Skeletal muscle satellite cell (primary cell): ENCODE measurements around the gene EXOC6B.

Source experiments
- H3K27me3 ChIP-seq: 2 replicates; pipeline ENCODE4 v1.7.0; 2013; ENCODE audit warnings: low read length; ENCODE audit not compliant: control insufficient read depth, insufficient read depth
- H3K36me3 ChIP-seq: 2 replicates; pipeline ENCODE4 v1.7.0; 2013; ENCODE audit warnings: mild to moderate bottlenecking, control low read depth, low read length; ENCODE audit not compliant: insufficient read depth
- H3K4me1 ChIP-seq: 2 replicates; pipeline ENCODE4 v1.7.0; 2013; ENCODE audit warnings: low read length; ENCODE audit not compliant: control insufficient read depth, insufficient read depth
- H3K4me2 ChIP-seq: 2 replicates; pipeline ENCODE4 v1.7.0; 2013; ENCODE audit warnings: mild to moderate bottlenecking, low read length
- H3K4me3 ChIP-seq: 2 replicates; pipeline ENCODE4 v1.7.0; 2013; ENCODE audit warnings: low read length
- H3K9ac ChIP-seq: 2 replicates; pipeline ENCODE4 v1.7.0; 2013; ENCODE audit warnings: mild to moderate bottlenecking, low read depth, low read length, moderate library complexity
- H3K9me3 ChIP-seq: replicated peaks from 2 replicates; pipeline ENCODE4 v1.7.0; 2013; ENCODE audit warnings: mild to moderate bottlenecking, control low read depth, low read length

EXOC6B gene

DNA sequence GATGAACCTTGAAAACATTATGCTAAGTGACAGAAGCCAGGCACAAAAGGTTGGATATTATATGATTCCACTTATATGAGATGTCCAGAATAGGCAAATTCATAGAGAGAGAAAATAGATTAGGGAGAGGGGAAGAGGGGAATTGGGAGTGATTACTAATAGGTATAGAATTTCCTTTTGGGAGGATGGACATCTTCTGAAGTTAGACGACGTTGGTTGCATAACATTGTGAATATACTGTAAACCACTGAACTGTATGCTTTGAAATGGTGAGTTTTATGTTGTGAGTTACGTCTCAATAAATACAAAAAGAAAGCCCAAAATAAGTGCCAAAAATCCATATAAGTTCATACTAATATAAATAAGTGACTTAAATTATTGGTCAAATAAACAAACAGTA is 659.6 kb downstream of the EXOC6B start:
- Histone ChIP-seq H3K4me1 (peaks cover 4% of the 10 kb centered on the region), H3K4me2 (no peak overlapping the region), H3K9me3 (no peaks in the 10 kb centered on the region), H3K27me3 (no peaks in the 10 kb centered on the region), H3K36me3 (no peaks in the 10 kb centered on the region), H3K4me3 (no peak overlapping the region), H3K9ac (no peak overlapping the region)

DNA sequence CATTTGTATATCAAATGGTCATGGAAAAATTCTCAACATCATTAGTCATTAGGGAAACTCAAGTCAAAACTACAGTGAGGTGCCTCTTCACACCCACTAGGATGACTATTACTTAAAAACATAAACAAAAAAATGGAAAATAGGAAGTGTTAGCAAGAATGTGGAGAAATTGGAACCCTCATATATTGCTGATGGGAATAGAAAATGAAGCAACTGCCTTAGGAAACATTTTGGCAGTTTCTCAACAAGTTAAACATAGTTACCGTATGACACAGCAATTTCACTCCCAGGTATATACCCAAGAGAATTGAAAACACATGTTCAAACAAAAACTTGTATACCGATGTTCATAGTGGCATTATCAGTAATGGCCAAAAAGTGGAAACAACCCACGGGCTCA is 660.0 kb downstream of the EXOC6B start:
- Histone ChIP-seq H3K4me3 (no peak overlapping the region), H3K9ac (no peak overlapping the region), H3K27me3 (no peaks in the 10 kb centered on the region), H3K4me1 (peaks cover 4% of the 10 kb centered on the region), H3K36me3 (no peaks in the 10 kb centered on the region), H3K9me3 (no peaks in the 10 kb centered on the region), H3K4me2 (no peak overlapping the region)

DNA sequence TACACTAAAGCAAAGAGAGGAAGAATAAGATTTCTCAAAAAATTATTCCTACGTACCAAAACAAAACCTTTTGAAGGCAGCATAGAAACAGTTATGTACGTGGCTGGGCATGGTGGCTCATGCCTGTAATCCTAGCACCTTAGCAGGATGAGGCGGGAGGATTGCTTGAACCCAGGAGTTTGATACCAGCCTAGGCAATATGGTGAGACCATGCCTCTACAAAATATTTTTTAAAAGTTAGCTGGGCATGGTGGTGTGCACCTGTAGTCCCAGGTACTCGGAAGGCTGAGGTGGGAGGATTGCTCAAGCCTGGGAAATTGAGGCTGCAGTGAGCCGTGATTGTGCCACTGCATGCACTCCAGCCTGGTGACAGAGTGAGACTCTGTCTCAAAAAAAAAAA is 663.3 kb downstream of the EXOC6B start:
- no peak overlapping the region for H3K4me2 ChIP-seq
- no peak overlapping the region for H3K4me3 ChIP-seq
- no peak overlapping the region for H3K9ac ChIP-seq
- peaks cover 4% of the 10 kb centered on the region for H3K4me1 ChIP-seq
- H3K36me3 ChIP-seq = no peaks in the 10 kb centered on the region
- no peaks in the 10 kb centered on the region for H3K9me3 ChIP-seq
- H3K27me3 ChIP-seq = peaks cover 3% of the 10 kb centered on the region

DNA sequence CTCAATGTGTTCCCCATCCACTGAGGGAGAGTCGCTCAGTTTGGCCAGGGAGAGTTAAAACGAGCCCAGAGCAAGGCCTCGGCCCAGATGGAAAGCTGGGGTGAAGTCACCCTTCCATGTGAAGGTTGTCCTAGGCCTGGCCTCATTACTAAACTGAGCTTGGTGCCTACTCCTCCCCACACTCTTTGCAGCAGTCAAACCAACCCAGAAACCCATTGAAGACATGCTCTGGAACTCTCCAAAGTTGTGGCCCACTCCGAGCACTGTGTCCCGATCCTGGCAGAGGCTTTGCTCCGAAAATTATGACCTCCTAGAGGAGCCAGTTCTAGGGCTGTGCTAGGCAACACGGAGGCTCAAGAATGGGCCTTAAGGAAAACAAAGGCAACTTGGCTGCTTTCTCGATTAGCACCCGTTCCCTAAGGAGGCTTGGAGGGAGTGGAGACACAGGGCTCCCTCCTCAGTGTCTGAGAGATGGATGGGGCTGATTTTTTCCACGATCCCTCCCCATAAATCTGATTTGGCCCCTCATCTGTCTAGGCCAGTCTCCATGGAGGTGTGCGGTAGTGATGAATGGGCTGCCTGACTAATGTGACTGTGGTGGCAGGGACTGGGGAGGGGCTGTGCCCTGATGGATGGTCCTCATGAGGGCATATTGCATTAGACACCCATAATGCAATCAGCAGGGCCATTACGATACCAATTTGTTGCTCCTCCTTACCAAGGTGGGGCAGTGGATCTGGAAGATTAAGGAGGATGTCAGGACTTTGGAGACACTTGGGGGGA is 666.4 kb downstream of the EXOC6B start:
- no peak overlapping the region for H3K4me3 ChIP-seq
- H3K27me3 ChIP-seq = peaks cover 33% of the 10 kb centered on the region
- no peak overlapping the region for H3K9ac ChIP-seq
- H3K4me1 ChIP-seq = no peaks in the 10 kb centered on the region
- no peaks in the 10 kb centered on the region for H3K9me3 ChIP-seq
- H3K4me2 ChIP-seq = no peak overlapping the region
- H3K36me3 ChIP-seq = no peaks in the 10 kb centered on the region

DNA sequence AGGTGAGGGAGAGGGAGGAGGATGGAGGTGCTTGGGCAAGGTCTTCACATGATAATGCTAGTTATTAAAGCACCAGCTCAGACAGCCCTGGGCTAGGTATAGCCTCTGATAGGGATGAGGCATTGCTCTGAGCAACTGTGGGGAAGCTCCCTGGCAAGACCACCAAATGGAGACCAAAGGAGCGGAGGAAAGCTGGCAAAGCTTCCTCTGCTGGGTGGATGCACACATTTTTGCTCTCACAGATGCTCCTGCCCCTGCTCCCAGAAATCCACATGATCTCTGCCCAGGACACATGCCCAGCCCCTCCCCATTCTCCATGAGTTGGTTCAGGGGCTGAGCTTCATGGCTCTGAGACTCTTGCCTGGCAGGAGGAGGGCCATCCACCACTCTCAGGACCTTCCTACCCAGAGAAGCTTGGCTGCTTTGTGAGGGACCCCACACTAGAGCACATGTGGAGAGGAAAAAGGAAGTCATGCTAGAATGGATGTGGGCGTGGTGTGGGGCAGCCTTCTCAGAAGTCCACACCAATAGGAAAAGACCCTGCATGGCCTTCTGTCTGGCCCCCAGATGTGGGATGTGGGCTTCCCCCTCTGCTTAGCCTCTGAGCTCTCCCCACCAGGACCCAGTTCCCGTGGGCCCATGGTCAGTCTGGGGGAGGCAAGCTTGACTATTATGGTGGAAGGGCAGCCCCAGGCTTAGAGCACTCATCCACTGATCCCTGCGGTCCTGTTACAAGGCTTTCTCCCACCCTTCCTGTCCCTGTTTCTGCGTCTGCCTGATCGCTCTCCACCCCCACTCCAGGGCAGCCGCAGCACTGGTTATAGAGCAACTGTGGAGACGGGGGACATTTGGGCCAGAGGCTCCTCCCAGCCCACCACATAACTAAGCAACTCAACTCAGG is 667.7 kb downstream of the EXOC6B start:
- Histone ChIP-seq H3K27me3 (peaks cover 41% of the 10 kb centered on the region), H3K4me2 (no peak overlapping the region), H3K4me1 (no peaks in the 10 kb centered on the region), H3K36me3 (no peaks in the 10 kb centered on the region), H3K9me3 (no peaks in the 10 kb centered on the region), H3K9ac (no peak overlapping the region), H3K4me3 (no peak overlapping the region)

DNA sequence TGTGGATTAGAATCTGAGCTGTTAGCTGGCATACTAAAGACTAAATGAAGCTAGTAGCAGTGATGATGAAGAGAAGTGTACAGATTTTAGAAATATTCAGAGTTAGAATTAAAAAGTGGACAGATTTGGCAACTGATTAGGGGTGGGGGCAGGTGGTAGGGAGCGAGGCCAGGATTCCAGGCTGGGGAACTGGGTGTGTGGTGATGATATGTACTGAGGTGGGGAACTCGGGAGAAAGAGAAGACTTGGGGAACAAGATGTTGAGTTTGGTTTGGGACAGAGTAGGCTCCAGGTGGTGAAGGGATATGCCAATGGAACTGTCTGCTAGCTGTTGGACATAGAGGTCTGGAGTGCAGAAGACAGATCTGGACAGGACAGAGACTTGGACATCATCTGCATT is 669.0 kb downstream of the EXOC6B start:
- H3K9me3 ChIP-seq = no peaks in the 10 kb centered on the region
- H3K4me2 ChIP-seq = no peak overlapping the region
- no peak overlapping the region for H3K9ac ChIP-seq
- H3K27me3 ChIP-seq = peaks cover 45% of the 10 kb centered on the region
- no peak overlapping the region for H3K4me3 ChIP-seq
- no peaks in the 10 kb centered on the region for H3K36me3 ChIP-seq
- H3K4me1 ChIP-seq = no peaks in the 10 kb centered on the region

DNA sequence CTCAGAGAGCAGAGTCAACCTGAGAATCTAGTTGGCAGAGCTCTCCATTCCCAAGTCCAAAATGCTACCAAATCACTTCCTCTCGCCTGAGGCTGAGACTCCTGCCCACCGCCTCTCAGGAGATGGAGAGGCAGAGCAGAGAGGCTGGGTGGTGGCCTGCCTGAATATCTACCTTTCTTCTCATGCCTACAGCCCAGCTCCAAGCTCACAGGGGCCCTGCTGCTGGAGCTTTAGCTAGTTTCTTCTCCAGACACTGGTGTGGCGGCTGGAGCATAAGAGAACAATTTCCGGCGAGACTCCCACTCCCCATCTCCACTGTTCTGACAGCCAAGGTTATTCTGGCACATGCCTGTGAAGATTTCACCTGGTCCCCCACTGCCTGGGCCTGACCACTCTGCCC is 670.1 kb downstream of the EXOC6B start:
- H3K4me3 ChIP-seq = no peak overlapping the region
- H3K27me3 ChIP-seq = peaks cover 55% of the 10 kb centered on the region
- no peaks in the 10 kb centered on the region for H3K36me3 ChIP-seq
- no peaks in the 10 kb centered on the region for H3K4me1 ChIP-seq
- H3K4me2 ChIP-seq = no peak overlapping the region
- H3K9ac ChIP-seq = no peak overlapping the region
- no peaks in the 10 kb centered on the region for H3K9me3 ChIP-seq

DNA sequence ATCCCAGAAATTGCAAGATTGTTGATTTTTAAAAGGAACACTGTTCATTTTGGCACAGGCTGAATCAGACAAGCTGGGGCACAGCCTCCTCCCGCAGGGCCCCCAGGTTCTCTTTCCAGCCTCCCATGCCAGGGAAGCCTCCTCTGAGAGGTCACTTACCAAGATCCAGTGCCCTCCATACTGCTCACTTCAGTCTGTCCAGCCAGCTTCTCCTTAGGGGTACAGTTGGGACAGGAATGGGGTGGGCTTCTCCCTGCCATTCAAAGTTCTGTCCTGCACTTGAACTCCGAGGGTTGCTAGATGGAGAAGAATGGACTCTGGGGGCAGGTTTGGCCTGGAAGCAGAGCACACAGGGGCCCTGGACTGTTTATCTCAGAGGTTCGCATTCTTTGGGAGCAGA is 670.7 kb downstream of the EXOC6B start:
- peaks cover 1% of the 10 kb centered on the region for H3K4me1 ChIP-seq
- no peak overlapping the region for H3K9ac ChIP-seq
- H3K4me3 ChIP-seq = no peak overlapping the region
- H3K36me3 ChIP-seq = no peaks in the 10 kb centered on the region
- H3K27me3 ChIP-seq = peaks cover 59% of the 10 kb centered on the region
- no peak overlapping the region for H3K4me2 ChIP-seq
- H3K9me3 ChIP-seq = no peaks in the 10 kb centered on the region

DNA sequence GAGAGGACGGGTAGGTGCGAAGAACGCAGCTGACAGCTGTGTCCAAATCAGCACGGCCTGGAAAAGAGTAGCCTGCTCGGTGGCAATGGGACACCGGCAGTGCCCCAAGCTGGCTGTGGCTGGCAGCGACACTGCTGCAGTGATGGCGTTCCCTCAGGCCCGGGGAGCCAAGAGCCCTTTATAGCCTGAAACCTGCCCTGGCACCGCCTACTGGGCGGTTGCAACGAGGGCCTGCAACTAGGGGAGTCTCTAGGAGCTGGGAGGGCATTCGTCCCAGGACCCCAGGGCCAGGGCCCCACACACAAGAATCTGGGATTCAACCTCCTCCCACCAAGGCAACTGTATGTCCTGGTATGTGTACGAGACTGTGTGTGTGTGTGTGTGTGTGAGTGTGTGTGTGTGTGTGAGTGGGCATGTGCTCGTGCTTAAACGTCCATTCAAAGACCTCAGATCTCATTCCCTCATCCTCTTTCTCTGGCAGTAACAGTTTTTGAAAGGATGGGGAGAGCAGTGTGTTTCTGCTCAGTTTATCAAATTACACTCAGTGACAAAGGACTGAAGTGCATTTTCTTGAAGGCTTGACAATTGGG is 671.4 kb downstream of the EXOC6B start:
- peaks cover 8% of the 10 kb centered on the region for H3K4me1 ChIP-seq
- H3K36me3 ChIP-seq = no peaks in the 10 kb centered on the region
- peaks cover 65% of the 10 kb centered on the region for H3K27me3 ChIP-seq
- H3K9me3 ChIP-seq = no peaks in the 10 kb centered on the region
- no peak overlapping the region for H3K9ac ChIP-seq
- H3K4me2 ChIP-seq = no peak overlapping the region
- H3K4me3 ChIP-seq = no peak overlapping the region

DNA sequence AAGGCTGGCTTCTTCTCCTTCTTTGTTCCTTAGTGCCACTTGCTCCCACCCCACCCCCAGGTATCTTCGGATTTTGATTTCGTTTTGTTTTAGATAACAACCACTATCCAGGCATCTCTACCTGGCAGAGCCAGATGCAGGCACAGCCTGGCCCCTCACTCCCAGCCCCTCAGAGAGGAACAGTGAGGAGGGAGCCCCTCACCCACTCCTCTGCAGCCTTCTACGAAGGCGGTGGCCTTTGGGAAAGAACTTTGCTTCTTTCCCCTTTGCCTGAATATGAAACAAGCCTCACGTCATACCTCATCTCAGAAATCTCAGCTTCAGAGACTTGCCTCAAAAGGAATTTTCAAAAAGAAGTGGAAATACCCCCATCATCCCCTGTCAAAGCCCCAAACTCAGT is 671.9 kb downstream of the EXOC6B start:
- H3K4me1 ChIP-seq = peaks cover 13% of the 10 kb centered on the region
- H3K4me3 ChIP-seq = no peak overlapping the region
- H3K27me3 ChIP-seq = peaks cover 71% of the 10 kb centered on the region
- no peaks in the 10 kb centered on the region for H3K9me3 ChIP-seq
- no peaks in the 10 kb centered on the region for H3K36me3 ChIP-seq
- no peak overlapping the region for H3K9ac ChIP-seq
- no peak overlapping the region for H3K4me2 ChIP-seq

DNA sequence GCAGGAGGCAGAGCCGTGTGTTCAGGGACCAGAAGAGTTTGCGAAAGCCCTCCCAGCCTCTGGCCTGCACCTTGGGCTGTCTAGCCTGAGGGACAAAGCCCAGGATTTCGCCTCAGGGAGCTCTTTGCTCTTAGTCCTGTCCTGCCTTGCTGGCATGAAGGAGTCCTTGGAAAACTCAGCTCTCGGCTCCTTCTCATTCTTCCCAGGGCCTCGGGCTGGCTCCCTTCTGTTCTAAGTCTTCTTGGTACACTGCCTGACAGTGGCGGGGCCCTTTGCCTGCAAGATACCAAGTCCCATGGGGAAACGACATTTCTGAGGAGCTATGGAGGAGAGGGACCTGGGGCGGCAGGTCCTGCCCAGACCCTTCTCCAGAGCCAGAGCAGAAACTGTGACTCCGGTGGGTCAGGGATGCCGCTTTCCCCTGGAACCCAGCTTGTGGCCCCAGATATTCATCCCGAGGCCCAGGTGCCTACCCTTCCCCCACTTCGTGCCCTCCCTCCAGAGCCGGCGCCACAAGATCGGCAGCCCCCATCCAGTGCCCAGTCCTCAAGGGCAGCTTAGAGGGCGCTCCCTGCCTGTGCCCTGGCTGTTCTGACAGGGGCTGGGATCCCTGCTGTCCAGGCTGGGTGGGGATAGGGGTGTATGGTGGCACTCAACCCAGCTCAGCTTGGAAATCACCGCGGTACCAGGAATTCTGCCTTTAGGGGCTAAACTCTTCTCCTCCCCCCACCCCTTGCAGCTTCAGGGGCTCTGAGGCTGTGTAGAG is 672.6 kb downstream of the EXOC6B start:
- Histone ChIP-seq H3K4me3 (no peak overlapping the region), H3K4me1 (peaks cover 14% of the 10 kb centered on the region), H3K9ac (no peak overlapping the region), H3K4me2 (no peak overlapping the region), H3K36me3 (no peaks in the 10 kb centered on the region), H3K27me3 (peaks cover 72% of the 10 kb centered on the region), H3K9me3 (no peaks in the 10 kb centered on the region)
